Natural killer cell (primary cell): ENCODE measurements around the gene HOXA6. TPM values are rescaled to one million over a fixed set of nuclear protein-coding genes. Genes with fewer than 3 reads are reported as not detected.

Experiments used
- ATAC-seq, 3 donors: fragments of 150-1000 bp in 2 of 3; fragments of 200-7000 bp in 1 of 3; cut with Tn5 transposase; 1 replicate in 1 of 3; 2 replicates in 2 of 3; pipeline ENCODE4 v1.10.0; 2021; ENCODE audit warnings: mild to moderate bottlenecking in 2 of 3, moderate library complexity in 2 of 3
- DNase-seq, 2 donors: peaks; one replicate each; pipeline versions ENCODE4 v3.0.0 to v3.0.0-alpha.2; 2013 to 2021; ENCODE audit warnings: mixed read lengths in 1 of 2
- H3K27ac ChIP-seq: one replicate; pipeline ENCODE4 v1.5.1; 2013; ENCODE audit warnings: mild to moderate bottlenecking, low read length
- H3K27me3 ChIP-seq: one replicate; pipeline ENCODE4 v1.6.1; 2013; ENCODE audit warnings: low read length; ENCODE audit not compliant: control insufficient read depth, insufficient read depth
- H3K36me3 ChIP-seq: one replicate; pipeline ENCODE4 v1.6.1; 2013; ENCODE audit warnings: low read length; ENCODE audit not compliant: control insufficient read depth, insufficient read depth
- H3K4me1 ChIP-seq: one replicate; pipeline ENCODE4 v1.6.1; 2013; ENCODE audit warnings: low read length; ENCODE audit not compliant: control insufficient read depth, insufficient read depth
- H3K4me3 ChIP-seq: one replicate; pipeline ENCODE4 v1.5.1; 2013; ENCODE audit warnings: low read length
- H3K9me3 ChIP-seq: one replicate; pipeline ENCODE4 v1.6.1; 2013; ENCODE audit warnings: low read length; ENCODE audit not compliant: control insufficient read depth, insufficient read depth
- H3K27ac Mint-ChIP-seq, 2 donors: one replicate each; pipeline ENCODE4 v1.8.0; 2022; ENCODE audit warnings: mild to moderate bottlenecking in 2 of 2, mixed read lengths in 2 of 2, moderate library complexity in 1 of 2
- H3K27me3 Mint-ChIP-seq, 2 donors: one replicate each; pipeline ENCODE4 v1.8.0; 2022; ENCODE audit warnings: low read depth in 2 of 2, mixed read lengths in 2 of 2
- H3K36me3 Mint-ChIP-seq: one replicate; pipeline ENCODE4 v1.8.0; 2022; ENCODE audit warnings: mixed read lengths
- H3K4me1 Mint-ChIP-seq, 2 donors: one replicate each; pipeline ENCODE4 v1.8.0; 2022; ENCODE audit warnings: mixed read lengths in 2 of 2
- H3K4me3 Mint-ChIP-seq: one replicate; pipeline ENCODE4 v1.8.0; 2022; ENCODE audit warnings: mild to moderate bottlenecking, moderate library complexity, mixed read lengths
- H3K9me3 Mint-ChIP-seq, 2 donors: one replicate each; pipeline ENCODE4 v1.8.0; 2022; ENCODE audit warnings: mixed read lengths in 2 of 2
- CTCF ChIP-seq: fragments of 200-600 bp; IDR thresholded peaks from one replicate; pipeline ENCODE4 v1.8.0; 2022; ENCODE audit warnings: antibody characterized with exemption
- WGBS: methylation state at CpG from one replicate; pipeline ENCODE4 v1.1.7; 2013; ENCODE audit warnings: missing lambda C conversion rate; ENCODE audit not compliant: insufficient coverage; 5-methylcytosine and 5-hydroxymethylcytosine counted together
- intact Hi-C: fragments of 100-400 bp; cut with micrococcal nuclease; formaldehyde crosslinking; loops from one replicate; pipeline ENCODE4 v1.14.2; 2022
- total RNA-seq, 4 donors: library from RNA; stranded (reverse); fragments of 120-200 nt in 1 of 4; gene quantifications; one replicate each; pipeline versions ENCODE4 v1.2.3 to v1.2.4, GENCODE V29; 2013 to 2022

HOXA6 gene
- total RNA-seq, 3 donors from 2014 or later (not counting 1 experiment from before 2014, with no cell fraction given), result 0.28 to 0.65 (median 0.43) TPM

GRCh38 chr7:27154369-27154768 lies 6.8 kb upstream of the HOXA6 start:
- peaks cover 69% of the 10 kb centered on the region for H3K4me1 ChIP-seq
- 81% methylated on average over 10 of the region's 10 CpGs for WGBS

GRCh38 chr7:27153526-27153925 lies 6.0 kb upstream of the HOXA6 start:
- H3K4me1 ChIP-seq, result peaks cover 73% of the 10 kb centered on the region
- peaks cover 40 to 55% of the 10 kb centered on the region in 2 donors for H3K4me1 Mint-ChIP-seq

More at GRCh38 chr7:27154369-27154768, 6.8 kb upstream of the HOXA6 start:
- H3K4me3 Mint-ChIP-seq, result peak overlapping the region; percentile 83
- peaks cover 83% of the 10 kb centered on the region for H3K27me3 ChIP-seq
- H3K9me3 Mint-ChIP-seq, result no peaks in the 10 kb centered on the region
- DNase-seq, result no peak
- peaks cover 74 to 86% of the 10 kb centered on the region in 2 donors for H3K27me3 Mint-ChIP-seq
- H3K27ac Mint-ChIP-seq, result peak overlapping the region in 1 of 2 donors; percentile 61
- ATAC-seq, result no peak
- H3K27ac ChIP-seq, result no peak overlapping the region
- H3K4me1 Mint-ChIP-seq, result peaks cover 40 to 60% of the 10 kb centered on the region in 2 donors
- H3K36me3 Mint-ChIP-seq, result no peaks in the 10 kb centered on the region
- H3K36me3 ChIP-seq, result no peaks in the 10 kb centered on the region
- no peaks in the 10 kb centered on the region for H3K9me3 ChIP-seq
- TF ChIP-seq CTCF, result no peak
- no peak overlapping the region for H3K4me3 ChIP-seq
- intact Hi-C loops, result loop anchor here (5.0 kb wide), 2 partner anchors 33 to 57 kb away; partner anchors contain the start of genes HOXA1 and HOXA11

GRCh38 chr7:27152816-27153442 lies 5.4 kb upstream of the HOXA6 start:
- H3K4me3 Mint-ChIP-seq, result peak overlapping the region; percentile 17
- intact Hi-C loops, result loop anchor here (5.0 kb wide), 2 partner anchors 34 to 56 kb away; partner anchors contain the start of genes HOXA1 and HOXA11
- peaks cover 73% of the 10 kb centered on the region for H3K4me1 ChIP-seq

More at GRCh38 chr7:27153526-27153925, 6.0 kb upstream of the HOXA6 start:
- intact Hi-C loops, result loop anchor here (5.0 kb wide), 2 partner anchors 34 to 56 kb away; partner anchors contain the start of genes HOXA1 and HOXA11
- ATAC-seq (no peak), DNase-seq (no peak)
- Histone ChIP-seq H3K36me3 (no peaks in the 10 kb centered on the region), H3K27me3 (peaks cover 83% of the 10 kb centered on the region), H3K4me3 (no peak overlapping the region), H3K9me3 (no peaks in the 10 kb centered on the region), H3K27ac (no peak overlapping the region)
- no peaks in the 10 kb centered on the region for H3K36me3 Mint-ChIP-seq
- TF ChIP-seq CTCF, result no peak
- H3K9me3 Mint-ChIP-seq, result no peaks in the 10 kb centered on the region
- WGBS, result 96% methylated on average over 3 of the region's 3 CpGs
- H3K27ac Mint-ChIP-seq, result no peak overlapping the region
- H3K4me3 Mint-ChIP-seq, result no peak overlapping the region
- peaks cover 70 to 78% of the 10 kb centered on the region in 2 donors for H3K27me3 Mint-ChIP-seq

More at GRCh38 chr7:27152816-27153442, 5.4 kb upstream of the HOXA6 start:
- Histone ChIP-seq H3K9me3 (no peaks in the 10 kb centered on the region), H3K36me3 (no peaks in the 10 kb centered on the region), H3K27ac (no peak overlapping the region), H3K27me3 (peaks cover 84% of the 10 kb centered on the region), H3K4me3 (no peak overlapping the region)
- DNase-seq (no peak), ATAC-seq (no peak)
- peaks cover 40 to 52% of the 10 kb centered on the region in 2 donors for H3K4me1 Mint-ChIP-seq
- no peaks in the 10 kb centered on the region for H3K36me3 Mint-ChIP-seq
- TF ChIP-seq CTCF, result no peak
- H3K27ac Mint-ChIP-seq, result peak overlapping the region in 1 of 2 donors; percentile 64
- 39% methylated on average over 22 of the region's 22 CpGs for WGBS
- H3K27me3 Mint-ChIP-seq, result peaks cover 70 to 72% of the 10 kb centered on the region in 2 donors
- no peaks in the 10 kb centered on the region for H3K9me3 Mint-ChIP-seq
